Endothelial cell of umbilical vein (primary cell): ENCODE results near the gene LRRC14B. TPM values are rescaled to one million over a fixed set of nuclear protein-coding genes. Genes with fewer than 3 reads are reported as not detected.

Source experiments
- BruUV-seq: library from RNA; stranded (reverse); fragments of 400-500 nt; replicated peaks from 2 replicates; lab custom pipeline; 2021; lab: Mats Ljungman, UMichigan
- CTCF ChIA-PET: fragments of 300-600, 350-600 bp; sonication (Branson Sonifier 250); formaldehyde crosslinking; loops from one replicate; lab custom pipeline; 2021; ENCODE audit warnings: antibody characterized with exemption, inconsistent platforms; lab: Charles Lee
- POLR2A ChIA-PET: fragments of 300-600, 350-600 bp; sonication (Branson Sonifier 250); formaldehyde crosslinking; loops from one replicate; lab custom pipeline; 2021; ENCODE audit warnings: antibody characterized with exemption, inconsistent platforms; lab: Charles Lee
- DNase-seq: peaks from one replicate; pipeline ENCODE4 v3.0.0-alpha.2; 2011; ENCODE audit warnings: low read depth, low spot score
- FAIRE-seq: peaks from 2 replicates; lab custom pipeline; 2011; peaks lifted over from hg19 to GRCh38; lab: Jason Lieb, UNC
- H2AFZ ChIP-seq: 2 replicates; pipeline ENCODE4 v1.6.0; 2012; ENCODE audit warnings: low read depth, low read length, control low read depth, inconsistent platforms
- H3K27ac ChIP-seq: 2 replicates; pipeline ENCODE4 v1.5.1; 2011; ENCODE audit warnings: low read depth, mild to moderate bottlenecking, control low read depth, low read length, moderate library complexity; ENCODE audit not compliant: insufficient read depth
- H3K27me3 ChIP-seq, 2 experiments: 2 replicates each; pipeline versions ENCODE4 v1.6.0 to v1.6.1; 2011; ENCODE audit warnings: low read length in 2 of 2, mixed read lengths in 1 of 2; ENCODE audit not compliant: control insufficient read depth in 2 of 2, insufficient read depth in 2 of 2
- H3K36me3 ChIP-seq, 2 experiments: 2 replicates in 1 of 2; 3 replicates in 1 of 2; pipeline ENCODE4 v1.5.1; 2011; ENCODE audit warnings: low read length in 2 of 2, mild to moderate bottlenecking in 1 of 2, moderate library complexity in 1 of 2; ENCODE audit not compliant: control insufficient read depth in 2 of 2, insufficient read depth in 2 of 2; ENCODE audit errors: extremely low read depth in 1 of 2
- H3K4me1 ChIP-seq: 3 replicates; pipeline ENCODE4 v1.5.1; 2011; ENCODE audit warnings: mild to moderate bottlenecking, low read length; ENCODE audit not compliant: control insufficient read depth, insufficient read depth; ENCODE audit errors: extremely low read depth
- H3K4me2 ChIP-seq: 2 replicates; pipeline ENCODE4 v1.6.1; 2011; ENCODE audit warnings: low read length, control low read depth, mixed read lengths; ENCODE audit not compliant: insufficient read depth
- H3K4me3 ChIP-seq, 3 experiments: fragments of 200-600 bp in 1 of 3; sonication (generic), shearing (Covaris generic) in 1 of 3; replicated peaks in 1 of 3; 2 replicates each; pipeline ENCODE4 v1.5.1; 2011 to 2016; ENCODE audit warnings: control low read depth in 3 of 3, low read length in 3 of 3, mild to moderate bottlenecking in 2 of 3, inconsistent platforms in 1 of 3, low read depth in 1 of 3, moderate library complexity in 1 of 3; ENCODE audit not compliant: insufficient read depth in 1 of 3
- H3K79me2 ChIP-seq: 2 replicates; pipeline ENCODE4 v1.6.0; 2012; ENCODE audit warnings: low read length, inconsistent platforms; ENCODE audit not compliant: control insufficient read depth, insufficient read depth
- H3K9ac ChIP-seq: replicated peaks from 2 replicates; pipeline ENCODE3; 2011; ENCODE audit warnings: low read length, control low read depth; ENCODE audit not compliant: insufficient read depth; ENCODE audit errors: extremely low read depth
- H3K9me1 ChIP-seq: replicated peaks from 3 replicates; pipeline ENCODE4 v1.6.0; 2011; ENCODE audit warnings: mild to moderate bottlenecking, low read length; ENCODE audit not compliant: control insufficient read depth, insufficient read depth; ENCODE audit errors: extremely low read depth
- H3K9me3 ChIP-seq: replicated peaks from 2 replicates; pipeline ENCODE4 v1.5.1; 2012; ENCODE audit warnings: low read length, inconsistent platforms; ENCODE audit not compliant: control insufficient read depth, insufficient read depth
- H4K20me1 ChIP-seq: replicated peaks from 2 replicates; pipeline ENCODE3; 2011; ENCODE audit warnings: mild to moderate bottlenecking, low read length; ENCODE audit not compliant: control insufficient read depth, insufficient read depth; ENCODE audit errors: extremely low read depth
- JUN ChIP-seq: IDR thresholded peaks from 2 replicates; pipeline ENCODE4 v1.6.1; 2011; ENCODE audit warnings: borderline replicate concordance, low read depth; ENCODE audit not compliant: insufficient read length, insufficient read depth
- POLR2A ChIP-seq: IDR thresholded peaks from 2 replicates; pipeline ENCODE4 v1.6.1; 2012; ENCODE audit warnings: low read depth, mild to moderate bottlenecking, control low read depth, low read length
- POLR2AphosphoS5 ChIP-seq: IDR thresholded peaks from 2 replicates; pipeline ENCODE4 v1.6.1; 2012; ENCODE audit warnings: low read depth, mild to moderate bottlenecking, control low read depth, low read length, moderate library complexity; ENCODE audit not compliant: insufficient read depth
- dilution Hi-C: fragments of 300-500 bp; cut with MboI; formaldehyde crosslinking; loops from one replicate; pipeline ENCODE4 v1.15.0; 2019; ENCODE audit warnings: low sequenced_read_pairs; ENCODE audit not compliant: extremely low pct_ligation_motif_present
- intact Hi-C: fragments of 100-400 bp; cut with micrococcal nuclease; formaldehyde crosslinking; loops from one replicate; pipeline ENCODE4 v1.10.0; 2022
- polyA plus RNA-seq, 4 experiments: library from polyadenylated mRNA; depleted of rRNA in 3 of 4; stranded (reverse) in 3 of 4; unstranded in 1 of 4; fragments of >200 nt; gene quantifications; 2 replicates each; pipeline versions ENCODE4 v1.2.1 to v1.2.3, GENCODE V29; 2011 to 2012; ENCODE audit warnings: missing spikeins in 1 of 4
- total RNA-seq: library from RNA; stranded (reverse); gene quantifications from 2 replicates; pipeline ENCODE4 v1.2.3, GENCODE V29; 2021
- TF ChIP-seq, protein P1 (sequence below), 2 donors: IDR thresholded peaks; 1 replicate in 1 of 2; 2 replicates in 1 of 2; pipeline ENCODE4 v1.5.1; 2011; ENCODE audit warnings: low read length in 2 of 2, mild to moderate bottlenecking in 2 of 2, moderate library complexity in 2 of 2, control low read depth in 1 of 2, inconsistent platforms in 1 of 2, low read depth in 1 of 2; ENCODE audit not compliant: insufficient read depth in 1 of 2; ENCODE audit errors: extremely low read depth in 1 of 2

The LRRC14B gene
- total and polyA plus RNA-seq, 2 donors (not counting 3 experiments of a cell fraction or from before 2014, with no cell fraction given), result not detected

- Histone ChIP-seq H3K27me3 (peaks cover 0 to 5% of the 10 kb centered on the region in 2 experiments), H3K79me2 (no peaks in the 10 kb centered on the region), H3K27ac (no peak overlapping the region), H3K9ac (no peak overlapping the region), H2AFZ (no peak overlapping the region), H3K9me3 (no peaks in the 10 kb centered on the region), H3K36me3 (no peaks in the 10 kb centered on the region), H3K4me3 (no peak overlapping the region), H3K4me1 (no peaks in the 10 kb centered on the region), H4K20me1 (no peaks in the 10 kb centered on the region), H3K9me1 (no peaks in the 10 kb centered on the region), H3K4me2 (no peak overlapping the region)
- DNase-seq (no peak), FAIRE-seq (no peak)
- POLR2A ChIA-PET, result no interaction called here
- dilution Hi-C loops (no loop called here), intact Hi-C loops (no loop called here)
- TF ChIP-seq, protein P1, sequence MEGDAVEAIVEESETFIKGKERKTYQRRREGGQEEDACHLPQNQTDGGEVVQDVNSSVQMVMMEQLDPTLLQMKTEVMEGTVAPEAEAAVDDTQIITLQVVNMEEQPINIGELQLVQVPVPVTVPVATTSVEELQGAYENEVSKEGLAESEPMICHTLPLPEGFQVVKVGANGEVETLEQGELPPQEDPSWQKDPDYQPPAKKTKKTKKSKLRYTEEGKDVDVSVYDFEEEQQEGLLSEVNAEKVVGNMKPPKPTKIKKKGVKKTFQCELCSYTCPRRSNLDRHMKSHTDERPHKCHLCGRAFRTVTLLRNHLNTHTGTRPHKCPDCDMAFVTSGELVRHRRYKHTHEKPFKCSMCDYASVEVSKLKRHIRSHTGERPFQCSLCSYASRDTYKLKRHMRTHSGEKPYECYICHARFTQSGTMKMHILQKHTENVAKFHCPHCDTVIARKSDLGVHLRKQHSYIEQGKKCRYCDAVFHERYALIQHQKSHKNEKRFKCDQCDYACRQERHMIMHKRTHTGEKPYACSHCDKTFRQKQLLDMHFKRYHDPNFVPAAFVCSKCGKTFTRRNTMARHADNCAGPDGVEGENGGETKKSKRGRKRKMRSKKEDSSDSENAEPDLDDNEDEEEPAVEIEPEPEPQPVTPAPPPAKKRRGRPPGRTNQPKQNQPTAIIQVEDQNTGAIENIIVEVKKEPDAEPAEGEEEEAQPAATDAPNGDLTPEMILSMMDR (IDR thresholded peaks at IDR 0.05; ENCODE audit: extremely low read depth in 1 of 2, insufficient read depth in 1 of 2, low read depth in 1 of 2, low read length in 2 of 2), result no peak
- TF ChIP-seq JUN, result no peak
- CTCF ChIA-PET, result no interaction called here
- BruUV-seq, result no TSS peak
Observed at GRCh38 chr5:152077-152476, 39.2 kb upstream of the LRRC14B start.

DNA sequence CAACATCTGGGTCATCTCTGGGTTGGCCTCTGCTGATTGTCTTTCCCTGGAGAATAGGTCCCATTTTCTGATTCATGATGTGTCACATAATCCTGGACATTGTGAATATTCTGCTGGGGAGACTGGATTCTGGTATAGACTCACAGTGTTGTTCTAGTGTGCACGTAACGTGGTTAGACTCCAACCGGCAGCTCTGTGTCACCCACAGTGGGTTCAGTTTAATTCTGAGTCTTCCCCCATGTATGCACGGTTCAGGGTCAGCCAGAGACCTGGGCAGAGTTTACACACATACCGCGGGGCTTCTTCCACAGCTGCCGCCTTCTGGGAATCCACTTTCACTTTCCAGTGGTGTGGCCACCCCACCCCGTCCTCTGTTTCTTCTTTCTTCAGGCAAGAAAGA is 38.0 kb upstream of the LRRC14B start:
- H2AFZ ChIP-seq, result no peak overlapping the region
- CTCF ChIA-PET, result no interaction called here
- FAIRE-seq, result no peak
- H3K27me3 ChIP-seq, result peaks cover 0 to 5% of the 10 kb centered on the region in 2 experiments
- H3K4me1 ChIP-seq, result no peaks in the 10 kb centered on the region
- H3K9ac ChIP-seq, result no peak overlapping the region
- no peaks in the 10 kb centered on the region for H4K20me1 ChIP-seq
- H3K9me3 ChIP-seq, result no peaks in the 10 kb centered on the region
- H3K36me3 ChIP-seq, result no peaks in the 10 kb centered on the region
- no peak overlapping the region for H3K4me2 ChIP-seq
- no peak for DNase-seq
- BruUV-seq, result no TSS peak
- intact Hi-C loops (no loop called here), dilution Hi-C loops (no loop called here)
- H3K79me2 ChIP-seq, result no peaks in the 10 kb centered on the region
- TF ChIP-seq POLR2AphosphoS5 (no peak), POLR2A (no peak), JUN (no peak)
- TF ChIP-seq, protein P1 (IDR thresholded peaks at IDR 0.05; ENCODE audit: extremely low read depth in 1 of 2, insufficient read depth in 1 of 2, low read depth in 1 of 2, low read length in 2 of 2), result no peak
- no peak overlapping the region for H3K4me3 ChIP-seq
- H3K27ac ChIP-seq, result no peak overlapping the region
- POLR2A ChIA-PET, result no interaction called here
- H3K9me1 ChIP-seq, result no peaks in the 10 kb centered on the region
